ENCODE measurements around the gene SORBS1. TPM values are rescaled to one million over a fixed set of nuclear protein-coding genes. Genes with fewer than 3 reads are reported as not detected.
A peak's percentile ranks its signal among the peaks of the same experiment; 100 is the strongest.

Gene SORBS1
- total and polyA plus RNA-seq, 8 donors = 34.4 to 713 (median 168) TPM

- 60 to 76% (median 74%) methylated on average over 8 of the region's 8 CpGs for WGBS, 5 donors
- Histone ChIP-seq H3K9me3 (peaks cover 0 to 10% (median 3%) of the 10 kb centered on the region in 4 donors), H3K36me3 (peaks cover 0 to 4% (median 0%) of the 10 kb centered on the region in 4 donors), H3K4me1 (peaks cover 0 to 64% (median 44%) of the 10 kb centered on the region in 4 donors), H3K4me3 (peak overlapping the region; percentile 71 to 89 (median 82)), H3K27me3 (no peaks in the 10 kb centered on the region), H3K27ac (peak overlapping the region; percentile 42 to 95 (median 92))
- intact Hi-C loops (cut with DNase I; ENCODE audit: low total_unique reads) = no loop called here
- TF ChIP-seq POLR2AphosphoS5 (IDR thresholded peaks at IDR 0.05) (no peak), EP300 (IDR thresholded peaks at IDR 0.05) (no peak), POLR2A (IDR thresholded peaks at IDR 0.05) (no peak)
- TF ChIP-seq, protein P1, sequence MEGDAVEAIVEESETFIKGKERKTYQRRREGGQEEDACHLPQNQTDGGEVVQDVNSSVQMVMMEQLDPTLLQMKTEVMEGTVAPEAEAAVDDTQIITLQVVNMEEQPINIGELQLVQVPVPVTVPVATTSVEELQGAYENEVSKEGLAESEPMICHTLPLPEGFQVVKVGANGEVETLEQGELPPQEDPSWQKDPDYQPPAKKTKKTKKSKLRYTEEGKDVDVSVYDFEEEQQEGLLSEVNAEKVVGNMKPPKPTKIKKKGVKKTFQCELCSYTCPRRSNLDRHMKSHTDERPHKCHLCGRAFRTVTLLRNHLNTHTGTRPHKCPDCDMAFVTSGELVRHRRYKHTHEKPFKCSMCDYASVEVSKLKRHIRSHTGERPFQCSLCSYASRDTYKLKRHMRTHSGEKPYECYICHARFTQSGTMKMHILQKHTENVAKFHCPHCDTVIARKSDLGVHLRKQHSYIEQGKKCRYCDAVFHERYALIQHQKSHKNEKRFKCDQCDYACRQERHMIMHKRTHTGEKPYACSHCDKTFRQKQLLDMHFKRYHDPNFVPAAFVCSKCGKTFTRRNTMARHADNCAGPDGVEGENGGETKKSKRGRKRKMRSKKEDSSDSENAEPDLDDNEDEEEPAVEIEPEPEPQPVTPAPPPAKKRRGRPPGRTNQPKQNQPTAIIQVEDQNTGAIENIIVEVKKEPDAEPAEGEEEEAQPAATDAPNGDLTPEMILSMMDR (IDR thresholded peaks at IDR 0.05) = no peak
- no peak for DNase-seq
Measured at GRCh38 chr10:95556994-95557767, 4.0 kb downstream of the SORBS1 start.

- TF ChIP-seq POLR2AphosphoS5 (IDR thresholded peaks at IDR 0.05) (no peak), EP300 (IDR thresholded peaks at IDR 0.05) (no peak), POLR2A (IDR thresholded peaks at IDR 0.05) (no peak)
- TF ChIP-seq, protein P1 (IDR thresholded peaks at IDR 0.05) = no peak
- WGBS, 5 donors = 86 to 98% (median 97%) methylated on average over 4 of the region's 4 CpGs
- no peak for DNase-seq
- Histone ChIP-seq H3K4me3 (no peak overlapping the region), H3K36me3 (peaks cover 0 to 4% (median 0%) of the 10 kb centered on the region in 4 donors), H3K27me3 (no peaks in the 10 kb centered on the region), H3K27ac (peak overlapping the region in 4 of 5 donors; percentile 32 to 95 (median 88)), H3K9me3 (peaks cover 0 to 10% (median 3%) of the 10 kb centered on the region in 4 donors), H3K4me1 (peaks cover 15 to 74% (median 40%) of the 10 kb centered on the region in 4 donors)
- intact Hi-C loops (cut with DNase I; ENCODE audit: low total_unique reads) = no loop called here
Measured at GRCh38 chr10:95553674-95554073, 7.5 kb downstream of the SORBS1 start.

- TF ChIP-seq, protein P1 (IDR thresholded peaks at IDR 0.05) = no peak
- TF ChIP-seq POLR2AphosphoS5 (IDR thresholded peaks at IDR 0.05) (no peak), POLR2A (IDR thresholded peaks at IDR 0.05) (no peak), EP300 (IDR thresholded peaks at IDR 0.05) (no peak)
- 76 to 86% (median 83%) methylated on average over 5 of the region's 5 CpGs for WGBS, 5 donors
- H3K27ac ChIP-seq = peak overlapping the region in 4 of 5 donors; percentile 3 to 95 (median 56)
Measured at GRCh38 chr10:95552679-95553342, 8.4 kb downstream of the SORBS1 start.

GRCh38 chr10:95550073-95550672 is 11.0 kb downstream of the SORBS1 start:
- H3K27ac ChIP-seq = peak overlapping the region; percentile 39 to 95 (median 64)
- DNase-seq = peak in 1 of 2 donors; percentile 34
- WGBS, 5 donors = 31 to 48% (median 45%) methylated on average over 10 of the region's 10 CpGs
- H3K27me3 ChIP-seq = no peaks in the 10 kb centered on the region
- TF ChIP-seq, protein P1 (IDR thresholded peaks at IDR 0.05) = no peak
- no peak for TF ChIP-seq POLR2AphosphoS5 (IDR thresholded peaks at IDR 0.05)
- TF ChIP-seq EP300 (IDR thresholded peaks at IDR 0.05) = no peak
- no peak for TF ChIP-seq POLR2A (IDR thresholded peaks at IDR 0.05)
- intact Hi-C loops (cut with DNase I; ENCODE audit: low total_unique reads) = no loop called here
- peaks cover 0 to 10% (median 3%) of the 10 kb centered on the region in 4 donors for H3K9me3 ChIP-seq
- H3K4me3 ChIP-seq = peak overlapping the region in 1 of 4 donors; percentile 28
- peaks cover 27 to 79% (median 59%) of the 10 kb centered on the region in 4 donors for H3K4me1 ChIP-seq
- peaks cover 0 to 4% (median 0%) of the 10 kb centered on the region in 4 donors for H3K36me3 ChIP-seq

More at GRCh38 chr10:95552679-95553342, 8.4 kb downstream of the SORBS1 start:
- Histone ChIP-seq H3K36me3 (peaks cover 0 to 4% (median 0%) of the 10 kb centered on the region in 4 donors), H3K4me3 (no peak overlapping the region), H3K27me3 (no peaks in the 10 kb centered on the region), H3K4me1 (peaks cover 15 to 70% (median 38%) of the 10 kb centered on the region in 4 donors), H3K9me3 (peaks cover 0 to 10% (median 3%) of the 10 kb centered on the region in 4 donors)
- intact Hi-C loops (cut with DNase I; ENCODE audit: low total_unique reads) = no loop called here
- no peak for DNase-seq
